GM20431 (cell line): ENCODE measurements around the gene PRR20D.
"Not testable (repeated sequence)": the region's sequence is repeated elsewhere in the genome, so short reads cannot be mapped to it uniquely, and the experiment has no call there.

ENCODE experiments used
- in situ Hi-C: fragments of 300-500 bp; cut with MseI, MboI; formaldehyde crosslinking; loops from one replicate; pipeline ENCODE4 v1.15.0; 2020; ENCODE audit warnings: low sequenced_read_pairs; ENCODE audit not compliant: unreplicated experiment

The PRR20D gene

DNA sequence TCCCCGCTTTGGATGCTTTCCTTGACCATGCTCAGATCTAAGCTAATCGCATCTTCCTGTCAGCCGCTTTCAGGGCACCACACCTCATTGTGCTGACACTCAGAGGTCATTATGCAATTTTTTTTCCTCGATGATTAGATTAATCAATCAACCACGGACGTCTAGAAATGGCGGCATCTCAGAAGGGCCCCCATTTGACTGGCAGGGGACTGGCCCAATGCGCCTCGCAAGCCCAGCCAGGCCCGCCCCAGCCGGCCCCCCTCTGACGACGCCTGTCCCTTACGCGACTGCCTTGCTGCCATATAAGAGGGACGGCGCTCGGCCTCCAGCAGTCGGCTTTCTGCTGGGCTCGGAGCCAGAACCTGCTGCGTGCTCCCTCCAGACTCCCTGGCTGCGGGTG is at the start of gene PRR20D:
Gene PRR20D (plus strand): TSS at position 301 of the 400 bp plus-strand sequence. CDS start 387 bp downstream, outside the sequence.
- in situ Hi-C loops, result not testable (repeated sequence)

GRCh38 chr13:57114945-57115344 is 45.5 kb upstream of the PRR20D start:
- in situ Hi-C loops, result no loop called here

- in situ Hi-C loops, result no loop called here
These were observed 36.8 kb upstream of the PRR20D start for GRCh38 chr13:57123681-57124080.

GRCh38 chr13:57128909-57129308 is 31.5 kb upstream of the PRR20D start:
- in situ Hi-C loops, result no loop called here

- in situ Hi-C loops, result no loop called here
These were observed 24.3 kb upstream of the PRR20D start for GRCh38 chr13:57136093-57136492.

- in situ Hi-C loops, result no loop called here
These were observed 22.8 kb upstream of the PRR20D start for GRCh38 chr13:57137585-57137984.

GRCh38 chr13:57138988-57139387 is 21.4 kb upstream of the PRR20D start:
- in situ Hi-C loops, result no loop called here

DNA sequence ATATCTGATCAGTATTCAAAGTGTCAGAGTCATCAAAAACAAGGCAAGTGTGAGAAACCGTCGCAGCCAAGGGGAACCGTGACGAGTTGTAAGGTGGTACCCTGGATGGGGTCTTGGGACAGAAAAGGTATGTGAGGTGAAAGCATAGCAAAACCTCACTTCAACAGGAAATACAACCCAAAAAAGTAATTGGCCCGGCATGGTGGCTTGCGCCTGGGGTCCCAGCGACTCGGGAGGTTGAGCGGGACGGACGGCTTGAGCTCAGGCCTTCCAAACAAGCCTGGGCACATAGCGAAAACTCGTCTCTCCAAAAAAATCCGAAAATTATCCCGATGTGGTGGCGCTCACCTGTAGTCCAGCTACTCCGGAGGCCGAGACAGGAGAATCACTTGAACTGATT is 20.7 kb upstream of the PRR20D start:
- in situ Hi-C loops, result not testable (repeated sequence)

DNA sequence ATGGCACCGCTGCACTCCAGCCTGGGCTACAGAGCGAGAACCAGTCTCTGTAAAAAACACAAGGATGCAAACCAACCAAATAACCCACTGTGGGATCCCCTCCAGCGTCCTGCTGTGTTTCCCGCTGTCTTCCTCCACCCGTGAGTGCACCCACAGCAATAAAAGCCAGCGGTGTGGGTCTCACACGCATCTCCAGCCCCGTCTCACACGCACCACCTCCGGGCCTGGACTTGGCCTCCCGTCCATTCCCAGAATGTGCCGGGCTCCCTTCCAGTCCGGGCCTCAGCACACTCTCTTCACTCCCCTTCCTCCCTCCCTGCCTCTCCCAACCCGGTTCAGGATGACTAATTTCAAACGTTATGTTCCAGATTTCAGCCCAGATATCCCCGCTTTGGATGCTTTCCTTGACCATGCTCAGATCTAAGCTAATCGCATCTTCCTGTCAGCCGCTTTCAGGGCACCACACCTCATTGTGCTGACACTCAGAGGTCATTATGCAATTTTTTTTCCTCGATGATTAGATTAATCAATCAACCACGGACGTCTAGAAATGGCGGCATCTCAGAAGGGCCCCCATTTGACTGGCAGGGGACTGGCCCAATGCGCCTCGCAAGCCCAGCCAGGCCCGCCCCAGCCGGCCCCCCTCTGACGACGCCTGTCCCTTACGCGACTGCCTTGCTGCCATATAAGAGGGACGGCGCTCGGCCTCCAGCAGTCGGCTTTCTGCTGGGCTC is 20.0 kb upstream of the PRR20D start, which contains the start of gene PRR20A:
Gene PRR20A (plus strand): TSS at position 684 of the 734 bp plus-strand sequence. CDS start 387 bp downstream, outside the sequence.
- in situ Hi-C loops, result not testable (repeated sequence)

GRCh38 chr13:57147188-57147587 is 13.2 kb upstream of the PRR20D start, which contains the start of gene PRR20B:
TSS of gene PRR20B (plus strand) at chr13:57147488. CDS start at chr13:57147875, 387 bp downstream.
- in situ Hi-C loops, result not testable (repeated sequence)

DNA sequence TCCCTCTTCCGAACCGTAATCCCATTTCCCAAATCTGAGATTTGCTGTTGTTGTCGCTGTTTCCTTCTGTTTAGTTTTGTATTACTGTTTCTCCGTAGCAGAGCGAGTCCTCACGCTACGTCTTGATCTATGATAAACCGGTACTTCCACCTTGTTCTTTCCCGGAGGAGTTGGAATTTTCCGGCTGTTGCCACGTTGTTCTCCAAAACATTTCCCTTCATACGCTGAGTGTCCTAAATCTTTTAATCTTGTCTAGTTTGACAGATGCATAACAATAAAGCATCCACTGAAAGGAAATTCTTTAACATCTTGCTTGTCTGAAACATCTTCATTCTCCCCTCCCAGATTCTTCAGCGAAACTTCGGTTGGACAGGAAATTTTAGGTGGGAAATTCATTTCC is 12.3 kb upstream of the PRR20D start:
- in situ Hi-C loops, result not testable (repeated sequence)

GRCh38 chr13:57153761-57154160 is 6.7 kb upstream of the PRR20D start, which contains the start of gene PRR20C:
TSS of gene PRR20C (plus strand) at chr13:57154061. CDS start at chr13:57154448, 387 bp downstream.
- in situ Hi-C loops, result not testable (repeated sequence)

GRCh38 chr13:57166897-57167296 is 6.5 kb downstream of the PRR20D start, which contains the start of gene PRR20E:
TSS of gene PRR20E (plus strand) at chr13:57167197. CDS start at chr13:57167584, 387 bp downstream.
- in situ Hi-C loops, result not testable (repeated sequence)

DNA sequence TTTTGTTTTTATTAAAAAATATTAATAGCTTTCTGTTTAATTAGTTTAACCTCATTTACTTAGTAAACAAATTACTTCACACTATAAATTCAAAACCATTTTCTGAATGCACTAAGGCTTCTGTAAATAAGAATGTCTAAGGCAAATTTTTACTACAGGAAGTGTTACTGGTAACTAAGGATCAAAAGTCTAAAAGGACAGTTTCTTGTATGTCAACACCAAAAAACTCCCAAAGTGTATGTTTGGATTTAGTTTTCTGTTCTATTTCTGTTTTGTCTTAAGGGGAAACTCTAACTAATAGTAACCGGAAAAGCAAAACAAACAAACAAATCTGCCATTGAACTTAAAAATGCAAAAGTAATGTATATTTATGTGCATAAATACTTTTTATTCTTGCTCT is 31.2 kb downstream of the PRR20D start:
- in situ Hi-C loops, result no loop called here

DNA sequence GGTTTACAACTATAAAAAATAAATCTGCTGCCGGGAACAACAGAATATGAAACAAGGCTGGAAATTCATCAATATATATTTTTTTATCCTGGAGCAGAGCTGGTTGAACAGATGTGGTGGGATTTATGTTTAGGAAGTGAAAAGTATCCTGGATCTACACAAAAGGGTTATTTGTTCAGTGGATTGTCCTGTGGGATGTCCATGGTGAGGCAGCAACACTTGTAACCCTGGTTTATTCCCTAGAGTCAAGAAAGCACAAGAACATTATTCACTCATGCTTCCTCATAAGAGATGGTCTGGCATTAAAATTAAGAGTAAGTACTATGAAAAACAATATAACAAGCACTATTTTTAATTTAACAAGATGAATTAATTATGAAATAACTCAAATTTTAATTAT is 52.6 kb downstream of the PRR20D start:
- in situ Hi-C loops, result no loop called here
